PC-9 (cell line): ENCODE results near the gene TENT4A. TPM values are rescaled to one million over a fixed set of nuclear protein-coding genes. Genes with fewer than 3 reads are reported as not detected.

Experiments used
- BruUV-seq: library from RNA; stranded (reverse); fragments of 400-500 nt; replicated peaks from 2 replicates; lab custom pipeline; 2021; lab: Mats Ljungman, UMichigan
- CTCF ChIA-PET: fragments of 300-600 bp; sonication (Branson Sonifier 250); formaldehyde crosslinking; loops from one replicate; lab custom pipeline; 2022; ENCODE audit warnings: antibody characterized with exemption; lab: Charles Lee
- POLR2A ChIA-PET: fragments of 300-600 bp; sonication (Branson Sonifier 250); formaldehyde crosslinking; loops from one replicate; lab custom pipeline; 2022; ENCODE audit warnings: antibody characterized with exemption; ENCODE audit not compliant: unreplicated experiment; lab: Charles Lee
- DNase-seq, 2 experiments: peaks; one replicate each; pipeline versions ENCODE4 v3.0.0 to v3.0.0-alpha.2; 2015 to 2022; ENCODE audit warnings: mixed read lengths in 1 of 2
- H2AFZ ChIP-seq: fragments of 200-600 bp; sonication (generic); 2 replicates; pipeline ENCODE4 v1.8.1; 2017; ENCODE audit warnings: antibody characterized with exemption
- H3F3A ChIP-seq: fragments of 200-600 bp; sonication (generic); 2 replicates; pipeline ENCODE4 v1.8.1; 2017; ENCODE audit warnings: antibody characterized with exemption, mild to moderate bottlenecking, low read depth; ENCODE audit not compliant: insufficient read depth
- H3K27ac ChIP-seq: fragments of 200-600 bp; sonication (generic); 2 replicates; pipeline ENCODE4 v1.6.1; 2016; ENCODE audit warnings: mixed run types
- H3K27me3 ChIP-seq: fragments of 200-600 bp; sonication (generic); 2 replicates; pipeline ENCODE4 v1.6.1; 2016; ENCODE audit warnings: low read depth, mixed run types; ENCODE audit not compliant: insufficient read depth
- H3K36me3 ChIP-seq: fragments of 200-600 bp; sonication (generic); 2 replicates; pipeline ENCODE4 v1.6.1; 2016; ENCODE audit warnings: low read depth, mixed run types
- H3K4me1 ChIP-seq: fragments of 200-600 bp; sonication (generic); replicated peaks from 2 replicates; pipeline ENCODE4 v1.6.1; 2016; ENCODE audit warnings: mixed run types; ENCODE audit not compliant: insufficient read depth
- H3K4me2 ChIP-seq: fragments of 200-600 bp; sonication (generic); 2 replicates; pipeline ENCODE4 v1.6.1; 2017; ENCODE audit warnings: mixed run types
- H3K4me3 ChIP-seq: fragments of 200-600 bp; sonication (generic); 2 replicates; pipeline ENCODE4 v1.6.1; 2016; ENCODE audit warnings: mixed run types
- H3K79me2 ChIP-seq: fragments of 200-600 bp; sonication (generic); 2 replicates; pipeline ENCODE4 v1.6.1; 2017; ENCODE audit warnings: low read depth, mixed run types
- H3K9me2 ChIP-seq: fragments of 200-600 bp; sonication (generic); 2 replicates; pipeline ENCODE4 v1.8.1; 2017; ENCODE audit warnings: mild to moderate bottlenecking; ENCODE audit not compliant: insufficient read depth
- H3K9me3 ChIP-seq: fragments of 200-600 bp; sonication (generic); 2 replicates; pipeline ENCODE4 v1.8.1; 2016; ENCODE audit warnings: low read depth; ENCODE audit not compliant: insufficient read depth
- H4K20me1 ChIP-seq: fragments of 200-600 bp; sonication (generic); 2 replicates; pipeline ENCODE4 v1.8.1; 2017; ENCODE audit not compliant: insufficient read depth
- EZH2 ChIP-seq: fragments of 200-600 bp; sonication (generic); IDR thresholded peaks from 2 replicates; pipeline ENCODE4 v1.8.0; 2017; ENCODE audit warnings: antibody characterized with exemption, low read depth
- intact Hi-C: fragments of 100-400 bp; cut with micrococcal nuclease; formaldehyde crosslinking; loops from one replicate; pipeline ENCODE4 v1.10.0; 2022; ENCODE audit not compliant: unreplicated experiment
- total RNA-seq: library from RNA; stranded (reverse); gene quantifications from 2 replicates; pipeline ENCODE4 v1.2.3, GENCODE V29; 2021
- TF ChIP-seq, protein P1 (sequence below): fragments of 200-600 bp; sonication (generic); conservative IDR thresholded peaks from 2 replicates; pipeline ENCODE4 v1.6.1; 2017; ENCODE audit warnings: mixed run types, antibody characterized with exemption, mild to moderate bottlenecking, moderate library complexity

Gene TENT4A
- total RNA-seq, 1 experiment from 2014 or later, result 84.8 TPM

DNA sequence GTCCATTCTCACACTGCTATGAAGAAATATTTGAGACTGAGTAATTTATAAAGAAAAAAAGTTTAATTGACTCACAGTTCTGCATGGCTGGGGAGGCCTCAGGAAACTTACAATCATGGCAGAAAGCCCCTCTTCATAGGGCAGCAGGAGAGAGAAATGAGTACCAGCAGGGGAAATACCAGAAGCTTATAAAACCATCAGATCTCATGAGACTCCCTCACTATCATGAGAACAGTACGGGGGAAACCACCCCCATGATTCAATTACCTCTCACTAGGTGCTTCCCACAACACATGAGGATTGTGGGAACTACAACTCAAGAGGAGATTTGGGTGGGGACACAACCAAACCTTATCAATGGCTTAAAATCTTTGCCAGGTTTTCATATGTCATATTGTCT lies 20.3 kb upstream of the TENT4A start:
- peaks cover 12% of the 10 kb centered on the region for H3K27me3 ChIP-seq
- intact Hi-C loops, result no loop called here
- no peaks in the 10 kb centered on the region for H3K79me2 ChIP-seq
- H3K36me3 ChIP-seq, result no peaks in the 10 kb centered on the region
- no peaks in the 10 kb centered on the region for H3K4me1 ChIP-seq
- no peaks in the 10 kb centered on the region for H3K9me3 ChIP-seq
- H3K9me2 ChIP-seq, result no peaks in the 10 kb centered on the region
- H3K4me3 ChIP-seq, result no peak overlapping the region
- ChIA-PET CTCF (no interaction called here), POLR2A (no interaction called here)
- DNase-seq, result no peak
- H3K4me2 ChIP-seq, result no peak overlapping the region
- H4K20me1 ChIP-seq, result peaks cover 5% of the 10 kb centered on the region; the same call in 1 of the 2 replicates
- no peak overlapping the region for H3K27ac ChIP-seq
- no TSS peak for BruUV-seq
- no peaks in the 10 kb centered on the region for H3F3A ChIP-seq
- TF ChIP-seq, protein P1, sequence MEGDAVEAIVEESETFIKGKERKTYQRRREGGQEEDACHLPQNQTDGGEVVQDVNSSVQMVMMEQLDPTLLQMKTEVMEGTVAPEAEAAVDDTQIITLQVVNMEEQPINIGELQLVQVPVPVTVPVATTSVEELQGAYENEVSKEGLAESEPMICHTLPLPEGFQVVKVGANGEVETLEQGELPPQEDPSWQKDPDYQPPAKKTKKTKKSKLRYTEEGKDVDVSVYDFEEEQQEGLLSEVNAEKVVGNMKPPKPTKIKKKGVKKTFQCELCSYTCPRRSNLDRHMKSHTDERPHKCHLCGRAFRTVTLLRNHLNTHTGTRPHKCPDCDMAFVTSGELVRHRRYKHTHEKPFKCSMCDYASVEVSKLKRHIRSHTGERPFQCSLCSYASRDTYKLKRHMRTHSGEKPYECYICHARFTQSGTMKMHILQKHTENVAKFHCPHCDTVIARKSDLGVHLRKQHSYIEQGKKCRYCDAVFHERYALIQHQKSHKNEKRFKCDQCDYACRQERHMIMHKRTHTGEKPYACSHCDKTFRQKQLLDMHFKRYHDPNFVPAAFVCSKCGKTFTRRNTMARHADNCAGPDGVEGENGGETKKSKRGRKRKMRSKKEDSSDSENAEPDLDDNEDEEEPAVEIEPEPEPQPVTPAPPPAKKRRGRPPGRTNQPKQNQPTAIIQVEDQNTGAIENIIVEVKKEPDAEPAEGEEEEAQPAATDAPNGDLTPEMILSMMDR, result no peak
- no peak for TF ChIP-seq EZH2
- H2AFZ ChIP-seq, result no peak overlapping the region

DNA sequence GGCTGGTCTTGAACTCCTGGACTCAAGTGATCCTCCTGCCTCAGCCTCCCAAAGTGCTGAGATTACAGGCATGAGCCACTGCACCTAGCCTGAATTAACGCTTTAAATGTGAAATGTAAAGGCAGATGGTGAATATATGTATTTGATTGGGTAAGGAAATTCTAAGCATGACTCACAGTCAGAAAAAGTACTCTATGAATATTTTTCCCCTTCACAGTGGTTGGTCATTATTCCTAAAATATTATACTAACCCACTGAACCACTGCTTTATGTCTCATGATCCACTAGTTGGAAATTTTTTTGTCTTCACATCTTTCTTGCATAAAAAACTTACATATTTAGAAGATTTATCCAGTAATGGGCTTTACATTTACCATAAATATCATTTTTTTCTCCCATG lies 14.5 kb upstream of the TENT4A start:
- BruUV-seq, result no TSS peak

GRCh38 chr5:6699357-6699756 lies 13.9 kb upstream of the TENT4A start:
- Histone ChIP-seq H3F3A (peaks cover 5% of the 10 kb centered on the region; the same call in 1 of the 2 replicates), H3K4me3 (no peak overlapping the region), H3K9me2 (no peaks in the 10 kb centered on the region), H2AFZ (no peak overlapping the region), H3K27me3 (no peaks in the 10 kb centered on the region), H4K20me1 (no peaks in the 10 kb centered on the region), H3K4me1 (peaks cover 16% of the 10 kb centered on the region), H3K79me2 (no peaks in the 10 kb centered on the region), H3K27ac (no peak overlapping the region), H3K36me3 (no peaks in the 10 kb centered on the region), H3K4me2 (no peak overlapping the region), H3K9me3 (no peaks in the 10 kb centered on the region)
- POLR2A ChIA-PET, result no interaction called here
- CTCF ChIA-PET, result no interaction called here
- DNase-seq, result no peak
- TF ChIP-seq, protein P1, result no peak
- TF ChIP-seq EZH2, result no peak
- BruUV-seq, result no TSS peak
- intact Hi-C loops, result no loop called here

More for the DNA sequence above, 14.5 kb upstream of the TENT4A start:
- Histone ChIP-seq H3F3A (no peaks in the 10 kb centered on the region), H3K36me3 (no peaks in the 10 kb centered on the region), H3K9me3 (no peaks in the 10 kb centered on the region), H3K79me2 (no peaks in the 10 kb centered on the region), H3K4me3 (no peak overlapping the region), H2AFZ (no peak overlapping the region), H4K20me1 (no peaks in the 10 kb centered on the region), H3K4me1 (peaks cover 9% of the 10 kb centered on the region; the same call in 1 of the 2 replicates), H3K4me2 (no peak overlapping the region), H3K9me2 (no peaks in the 10 kb centered on the region), H3K27ac (no peak overlapping the region), H3K27me3 (no peaks in the 10 kb centered on the region)
- ChIA-PET POLR2A (no interaction called here), CTCF (no interaction called here)
- intact Hi-C loops, result no loop called here
- TF ChIP-seq EZH2, result no peak
- TF ChIP-seq, protein P1, result no peak
- DNase-seq, result no peak
